Kidney epithelial cell (primary cell): ENCODE data around the gene ITPR3. TPM values are rescaled to one million over a fixed set of nuclear protein-coding genes. Genes with fewer than 3 reads are reported as not detected.

ENCODE experiments used
- DNase-seq: peaks from one replicate; pipeline ENCODE4 v3.0.0-alpha.2; 2010; ENCODE audit warnings: low read depth
- H3K27me3 ChIP-seq: 2 replicates; pipeline ENCODE4 v1.6.0; 2011; ENCODE audit warnings: low read length; ENCODE audit not compliant: control insufficient read depth, insufficient read depth
- H3K36me3 ChIP-seq: 2 replicates; pipeline ENCODE4 v1.5.1; 2011; ENCODE audit warnings: low read length; ENCODE audit not compliant: control insufficient read depth, insufficient read depth
- H3K4me3 ChIP-seq: 2 replicates; pipeline ENCODE4 v1.5.1; 2011; ENCODE audit warnings: low read depth, mild to moderate bottlenecking, control low read depth, low read length
- total RNA-seq: library from RNA; depleted of rRNA; stranded (reverse); fragments of >200 nt; gene quantifications from 2 replicates; pipeline ENCODE4 v1.2.3, GENCODE V29; 2015
- TF ChIP-seq, protein P1 (sequence below): IDR thresholded peaks from 2 replicates; pipeline ENCODE4 v1.5.1; 2011; ENCODE audit warnings: mild to moderate bottlenecking, moderate library complexity, low read length, control low read depth, inconsistent platforms; ENCODE audit not compliant: insufficient read depth, poor library complexity, severe bottlenecking

ITPR3 gene
- total RNA-seq, 1 donor from 2014 or later = 147 TPM

DNA sequence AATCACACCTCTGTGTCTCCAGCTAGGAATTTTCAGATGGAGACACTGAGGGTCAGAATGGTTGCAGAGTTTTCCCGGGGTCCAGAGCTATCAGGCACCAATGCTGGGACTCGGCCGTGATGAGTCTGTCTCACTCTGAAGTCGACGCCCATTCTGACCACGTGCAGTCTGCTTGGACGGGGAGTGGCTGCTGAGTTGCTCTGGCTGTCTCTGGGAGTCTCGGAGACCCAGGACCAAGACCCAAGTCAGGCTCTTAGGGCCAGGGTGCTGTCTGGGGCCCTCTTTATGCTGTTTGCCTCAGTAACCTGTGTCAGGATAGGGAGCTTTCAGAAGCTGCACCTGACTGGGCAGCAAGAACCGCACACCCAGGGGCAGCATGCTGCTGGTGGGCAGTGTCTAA lies 121.0 kb downstream of the ITPR3 start:
- TF ChIP-seq, protein P1, sequence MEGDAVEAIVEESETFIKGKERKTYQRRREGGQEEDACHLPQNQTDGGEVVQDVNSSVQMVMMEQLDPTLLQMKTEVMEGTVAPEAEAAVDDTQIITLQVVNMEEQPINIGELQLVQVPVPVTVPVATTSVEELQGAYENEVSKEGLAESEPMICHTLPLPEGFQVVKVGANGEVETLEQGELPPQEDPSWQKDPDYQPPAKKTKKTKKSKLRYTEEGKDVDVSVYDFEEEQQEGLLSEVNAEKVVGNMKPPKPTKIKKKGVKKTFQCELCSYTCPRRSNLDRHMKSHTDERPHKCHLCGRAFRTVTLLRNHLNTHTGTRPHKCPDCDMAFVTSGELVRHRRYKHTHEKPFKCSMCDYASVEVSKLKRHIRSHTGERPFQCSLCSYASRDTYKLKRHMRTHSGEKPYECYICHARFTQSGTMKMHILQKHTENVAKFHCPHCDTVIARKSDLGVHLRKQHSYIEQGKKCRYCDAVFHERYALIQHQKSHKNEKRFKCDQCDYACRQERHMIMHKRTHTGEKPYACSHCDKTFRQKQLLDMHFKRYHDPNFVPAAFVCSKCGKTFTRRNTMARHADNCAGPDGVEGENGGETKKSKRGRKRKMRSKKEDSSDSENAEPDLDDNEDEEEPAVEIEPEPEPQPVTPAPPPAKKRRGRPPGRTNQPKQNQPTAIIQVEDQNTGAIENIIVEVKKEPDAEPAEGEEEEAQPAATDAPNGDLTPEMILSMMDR = no peak
- Histone ChIP-seq H3K27me3 (peaks cover 2% of the 10 kb centered on the region), H3K36me3 (no peaks in the 10 kb centered on the region), H3K4me3 (no peak overlapping the region)
- no peak for DNase-seq

GRCh38 chr6:33742837-33743236 lies 121.7 kb downstream of the ITPR3 start:
- Histone ChIP-seq H3K4me3 (no peak overlapping the region), H3K27me3 (peaks cover 2% of the 10 kb centered on the region), H3K36me3 (no peaks in the 10 kb centered on the region)
- TF ChIP-seq, protein P1 = no peak
- DNase-seq = no peak

DNA sequence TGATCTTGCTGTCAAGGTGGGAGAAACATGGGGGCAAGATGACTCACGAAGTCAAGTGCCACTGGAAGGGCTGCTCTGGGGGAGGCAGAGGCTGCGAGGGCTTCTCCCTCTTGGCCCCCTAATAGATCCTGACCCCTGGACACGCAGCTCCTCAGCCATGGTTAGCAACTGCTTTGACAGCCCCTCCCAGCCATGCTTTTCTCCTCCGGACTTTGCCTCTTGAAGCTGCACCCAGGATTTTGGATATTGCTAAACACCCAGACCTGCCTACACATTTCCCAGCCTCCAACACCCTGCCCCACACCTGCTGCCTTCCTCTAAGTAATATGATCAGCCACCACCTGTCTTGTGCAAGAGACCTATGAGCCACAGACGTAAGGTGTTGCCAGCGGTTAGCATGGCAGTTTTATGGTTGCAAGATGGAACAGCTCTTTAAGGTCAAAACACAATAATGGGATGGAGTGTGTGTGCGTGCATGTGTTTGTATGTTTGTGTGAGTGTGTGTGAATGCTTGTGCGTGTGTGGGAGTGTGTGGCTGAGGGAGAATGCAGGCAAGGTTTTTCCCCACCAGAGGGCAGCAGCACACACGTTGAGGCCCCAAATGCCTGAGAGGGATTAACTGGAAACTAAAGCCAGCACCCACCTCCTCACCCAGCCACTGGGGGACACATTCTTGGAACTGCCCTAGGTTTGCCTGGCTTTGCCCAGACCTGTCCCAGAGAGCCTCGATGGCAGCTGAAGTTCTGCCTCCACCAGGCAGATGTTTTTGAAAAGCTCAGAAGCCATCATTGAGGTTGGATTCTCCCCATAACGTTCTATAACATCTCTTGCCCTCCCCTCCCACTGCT lies 123.1 kb downstream of the ITPR3 start:
- no peak overlapping the region for H3K4me3 ChIP-seq
- TF ChIP-seq, protein P1 = peak; percentile 94
- no peaks in the 10 kb centered on the region for H3K36me3 ChIP-seq
- no peak for DNase-seq
- peaks cover 2% of the 10 kb centered on the region for H3K27me3 ChIP-seq

DNA sequence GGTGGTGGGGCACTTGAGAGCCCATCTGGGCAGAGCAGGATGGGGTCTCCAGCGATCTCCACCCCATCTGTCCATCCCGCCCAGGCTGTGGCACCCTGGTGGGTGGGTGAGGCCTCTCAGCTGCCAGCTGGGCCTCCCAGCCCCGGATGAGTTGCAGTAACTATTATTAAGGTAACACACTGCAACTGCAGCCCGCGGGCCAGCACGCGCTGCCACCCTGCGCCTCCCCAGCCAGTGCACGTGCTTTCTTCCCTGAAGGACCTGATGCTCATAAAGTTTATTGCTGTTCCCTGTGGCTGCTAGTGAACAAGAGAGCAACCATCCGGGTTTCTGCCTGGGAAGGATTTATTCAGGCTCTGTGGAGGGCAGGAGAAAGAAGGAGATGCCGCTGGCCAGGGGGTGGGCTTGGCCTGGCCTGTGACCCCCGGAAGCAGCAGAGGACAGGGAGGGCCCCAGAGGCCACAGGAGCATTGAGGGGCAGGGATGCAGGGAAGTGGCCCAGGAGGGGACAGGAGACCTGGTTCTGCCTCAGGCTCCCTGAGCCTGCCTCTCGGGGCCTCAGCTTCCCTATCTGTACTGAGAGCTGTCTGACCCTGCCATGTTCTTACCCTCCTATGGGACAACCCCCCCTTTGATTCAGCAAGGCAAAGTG lies 123.9 kb downstream of the ITPR3 start:
- H3K27me3 ChIP-seq = peaks cover 2% of the 10 kb centered on the region
- TF ChIP-seq, protein P1 = no peak
- no peaks in the 10 kb centered on the region for H3K36me3 ChIP-seq
- H3K4me3 ChIP-seq = no peak overlapping the region
- no peak for DNase-seq

DNA sequence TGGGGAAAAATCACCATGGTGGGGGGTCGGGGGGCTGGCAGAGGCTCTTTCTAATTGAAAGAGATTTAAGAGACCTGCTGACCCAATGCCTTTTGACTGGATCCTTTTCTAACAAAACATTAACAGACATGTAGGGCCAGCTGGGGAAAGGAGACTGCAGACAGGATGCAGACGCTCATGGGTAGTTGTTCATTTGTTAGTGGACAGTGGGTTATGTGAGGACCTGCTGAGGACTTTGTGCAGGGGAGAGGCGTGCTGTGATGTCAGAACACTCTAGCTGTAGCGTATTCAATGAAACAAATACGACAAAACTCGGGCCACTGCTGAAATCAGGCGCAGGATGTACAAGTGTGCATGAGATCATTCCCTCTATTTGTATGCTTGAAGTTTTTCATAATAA lies 124.4 kb downstream of the ITPR3 start:
- Histone ChIP-seq H3K27me3 (peaks cover 2% of the 10 kb centered on the region), H3K36me3 (no peaks in the 10 kb centered on the region), H3K4me3 (no peak overlapping the region)
- TF ChIP-seq, protein P1 = no peak
- DNase-seq = no peak

Other genes with a start within 250 kb of the ITPR3 start
- gene KIFC1, start 229.5 kb upstream of the ITPR3 start, total RNA-seq = 8.4 and 10.3 TPM in 2 replicates
- gene PHF1, start 210.3 kb upstream of the ITPR3 start, total RNA-seq = 27.9 and 28.0 TPM in 2 replicates
- 226 and 227 TPM in 2 replicates for gene CUTA, start 203.2 kb upstream of the ITPR3 start, total RNA-seq
- gene SYNGAP1, start 201.3 kb upstream of the ITPR3 start, total RNA-seq = 3.3 and 4.2 TPM in 2 replicates
- 7.4 and 7.6 TPM in 2 replicates for gene ZBTB9, start 166.7 kb upstream of the ITPR3 start, total RNA-seq
- gene BAK1, start 41.0 kb upstream of the ITPR3 start, total RNA-seq = 21.7 and 23.9 TPM in 2 replicates
- 32.0 and 38.4 TPM in 2 replicates for gene UQCC2, start 90.4 kb downstream of the ITPR3 start, total RNA-seq
- gene IP6K3, start 125.6 kb downstream of the ITPR3 start, total RNA-seq = 0.29 and 1.6 TPM in 2 replicates
- 78.0 and 80.6 TPM in 2 replicates for gene LEMD2, start 167.8 kb downstream of the ITPR3 start, total RNA-seq
- gene MLN, start 182.7 kb downstream of the ITPR3 start, total RNA-seq = not detected in 2 replicates